Measurements from ENCODE around the gene LAMTOR1. TPM values are rescaled to one million over a fixed set of nuclear protein-coding genes. Genes with fewer than 3 reads are reported as not detected.

The LAMTOR1 gene
- total and polyA plus RNA-seq, 2 of the 8 experiments (the other 6 are each of a cell fraction or from before 2014, with no cell fraction given): 82.1 to 160 TPM

DNA sequence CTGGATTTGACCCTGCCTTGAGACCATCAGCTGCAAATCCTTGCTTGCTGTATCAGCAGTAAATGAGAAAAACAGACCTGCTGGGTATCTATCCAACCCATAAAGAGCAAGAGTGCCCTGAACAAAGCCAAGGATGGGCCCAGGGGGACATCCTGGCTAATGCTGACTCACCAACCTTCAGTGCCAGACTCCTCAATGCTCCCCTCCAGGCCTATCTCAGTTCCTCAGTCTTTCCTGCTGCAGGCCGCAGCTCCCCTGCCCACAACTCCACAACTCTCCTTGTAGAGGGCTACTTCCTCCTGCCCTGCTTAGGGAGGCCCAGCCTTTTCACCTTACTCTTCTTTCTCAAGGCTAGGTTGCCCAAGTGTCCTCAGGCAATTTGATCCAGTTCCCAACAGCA, 2.6 kb downstream of the LAMTOR1 start (continued):
- no peak for TF ChIP-seq SAP30 (IDR thresholded peaks at IDR 0.05; ENCODE audit: insufficient read depth, insufficient replicate concordance, low read length)
- TF ChIP-seq, protein P1, sequence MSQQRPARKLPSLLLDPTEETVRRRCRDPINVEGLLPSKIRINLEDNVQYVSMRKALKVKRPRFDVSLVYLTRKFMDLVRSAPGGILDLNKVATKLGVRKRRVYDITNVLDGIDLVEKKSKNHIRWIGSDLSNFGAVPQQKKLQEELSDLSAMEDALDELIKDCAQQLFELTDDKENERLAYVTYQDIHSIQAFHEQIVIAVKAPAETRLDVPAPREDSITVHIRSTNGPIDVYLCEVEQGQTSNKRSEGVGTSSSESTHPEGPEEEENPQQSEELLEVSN (IDR thresholded peaks at IDR 0.05): no peak
- no peak for TF ChIP-seq NANOG (IDR thresholded peaks at IDR 0.05; ENCODE audit: insufficient read depth, low read depth, low read length, poor library complexity, severe bottlenecking)
- TF ChIP-seq EGR1 (IDR thresholded peaks at IDR 0.05; ENCODE audit: borderline replicate concordance, low read depth, low read length): no peak
- TF ChIP-seq EZH2 (IDR thresholded peaks at IDR 0.05; ENCODE audit: low read depth, low read length, severe bottlenecking): no peak
- no peak for TF ChIP-seq GABPA (IDR thresholded peaks at IDR 0.05; ENCODE audit: borderline replicate concordance, insufficient read depth, low read length)
- TF ChIP-seq TAF7 (optimal IDR thresholded peaks at IDR 0.05; ENCODE audit: borderline replicate concordance, low read depth, low read length): no peak
